Measurements from ENCODE around the gene TADA2B. TPM values are rescaled to one million over a fixed set of nuclear protein-coding genes. Genes with fewer than 3 reads are reported as not detected.

Gene TADA2B
- total RNA-seq, 4 donors from 2014 or later, result 17.5 to 26.6 (median 23.9) TPM

- Histone ChIP-seq H3K4me3 (no peak overlapping the region), H3K4me1 (peaks cover 13% of the 10 kb centered on the region), H3K9me3 (no peaks in the 10 kb centered on the region), H3K27ac (no peak overlapping the region), H3K36me3 (no peaks in the 10 kb centered on the region), H3K27me3 (no peaks in the 10 kb centered on the region)
- DNase-seq (ENCODE audit: low spot score in 2 of 2), result no peak
- 70% methylated on average over 18 of the region's 18 CpGs for WGBS
- TF ChIP-seq POLR2A (IDR thresholded peaks at IDR 0.05), result no peak
- no peak for TF ChIP-seq POLR2AphosphoS5 (IDR thresholded peaks at IDR 0.05)
These were observed 30.6 kb downstream of the TADA2B start for GRCh38 chr4:7073526-7074390.

GRCh38 chr4:7074426-7074825, 31.3 kb downstream of the TADA2B start:
- Histone ChIP-seq H3K27ac (no peak overlapping the region), H3K36me3 (no peaks in the 10 kb centered on the region), H3K4me1 (peaks cover 6% of the 10 kb centered on the region), H3K9me3 (no peaks in the 10 kb centered on the region), H3K4me3 (no peak overlapping the region), H3K27me3 (no peaks in the 10 kb centered on the region)
- 79% methylated on average over 9 of the region's 9 CpGs for WGBS
- no peak for DNase-seq (ENCODE audit: low spot score in 2 of 2)
- TF ChIP-seq POLR2A (IDR thresholded peaks at IDR 0.05) (no peak), EP300 (IDR thresholded peaks at IDR 0.05) (no peak), POLR2AphosphoS5 (IDR thresholded peaks at IDR 0.05) (no peak), CTCF (IDR thresholded peaks at IDR 0.05) (no peak)

- Histone ChIP-seq H3K27me3 (no peaks in the 10 kb centered on the region), H3K27ac (no peak overlapping the region), H3K4me3 (no peak overlapping the region), H3K4me1 (no peaks in the 10 kb centered on the region), H3K9me3 (no peaks in the 10 kb centered on the region), H3K36me3 (no peaks in the 10 kb centered on the region)
- TF ChIP-seq EP300 (IDR thresholded peaks at IDR 0.05) (no peak), POLR2A (IDR thresholded peaks at IDR 0.05) (no peak), POLR2AphosphoS5 (IDR thresholded peaks at IDR 0.05) (no peak), CTCF (IDR thresholded peaks at IDR 0.05) (no peak)
- WGBS, result 78% methylated on average over 10 of the region's 25 CpGs
- DNase-seq (ENCODE audit: low spot score in 2 of 2), result no peak
These were observed 33.0 kb downstream of the TADA2B start for GRCh38 chr4:7075962-7076695.

- Histone ChIP-seq H3K9me3 (no peaks in the 10 kb centered on the region), H3K27me3 (no peaks in the 10 kb centered on the region), H3K4me1 (no peaks in the 10 kb centered on the region), H3K27ac (no peak overlapping the region), H3K36me3 (no peaks in the 10 kb centered on the region), H3K4me3 (no peak overlapping the region)
- no peak for TF ChIP-seq POLR2A (IDR thresholded peaks at IDR 0.05)
- no peak for TF ChIP-seq CTCF (IDR thresholded peaks at IDR 0.05)
- TF ChIP-seq POLR2AphosphoS5 (IDR thresholded peaks at IDR 0.05), result no peak
- no peak for TF ChIP-seq EP300 (IDR thresholded peaks at IDR 0.05)
- no peak for DNase-seq (ENCODE audit: low spot score in 2 of 2)
- 63% methylated on average over 5 of the region's 6 CpGs for WGBS
These were observed 33.5 kb downstream of the TADA2B start for GRCh38 chr4:7076696-7077082.

- H3K27me3 ChIP-seq, result no peaks in the 10 kb centered on the region
- H3K27ac ChIP-seq, result no peak overlapping the region
- no peak for DNase-seq (ENCODE audit: low spot score in 2 of 2)
- no peak for TF ChIP-seq POLR2AphosphoS5 (IDR thresholded peaks at IDR 0.05)
- no peak for TF ChIP-seq CTCF (IDR thresholded peaks at IDR 0.05)
- no peak for TF ChIP-seq EP300 (IDR thresholded peaks at IDR 0.05)
- no peak for TF ChIP-seq POLR2A (IDR thresholded peaks at IDR 0.05)
- peaks cover 5% of the 10 kb centered on the region for H3K4me1 ChIP-seq
- H3K36me3 ChIP-seq, result no peaks in the 10 kb centered on the region
- WGBS, result 98% methylated on average over 7 of the region's 12 CpGs
- no peak overlapping the region for H3K4me3 ChIP-seq
- H3K9me3 ChIP-seq, result no peaks in the 10 kb centered on the region
These were observed 34.2 kb downstream of the TADA2B start for GRCh38 chr4:7077371-7077770.

Measured in suprapubic skin (tissue), 4 donors.